ENCODE measurements around the gene TMC8. TPM values are rescaled to one million over a fixed set of nuclear protein-coding genes. Genes with fewer than 3 reads are reported as not detected.

Gene TMC8
- total and polyA plus RNA-seq, 4 donors: 1.3 to 14.5 (median 5.0) TPM

DNA sequence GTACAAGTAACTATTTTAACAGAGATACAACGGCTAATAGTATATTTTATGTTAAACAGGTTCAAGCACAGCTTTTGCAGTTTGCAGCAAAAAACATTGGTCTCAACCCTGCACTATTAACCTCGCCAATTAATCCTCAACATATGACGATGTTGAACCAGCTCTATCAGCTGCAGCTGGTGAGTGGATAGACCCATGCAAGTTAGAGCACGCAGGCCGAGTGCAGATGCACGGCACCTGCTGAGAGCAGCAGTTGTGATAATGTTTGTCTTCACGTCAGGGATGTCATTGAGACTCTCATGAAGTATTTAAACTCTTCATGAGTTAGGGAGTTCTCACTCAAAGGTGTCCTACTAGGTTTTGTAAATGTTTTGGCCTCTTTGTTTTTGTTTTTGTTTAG lies 47.6 kb upstream of the TMC8 start (continued):
- TF ChIP-seq, protein P1, sequence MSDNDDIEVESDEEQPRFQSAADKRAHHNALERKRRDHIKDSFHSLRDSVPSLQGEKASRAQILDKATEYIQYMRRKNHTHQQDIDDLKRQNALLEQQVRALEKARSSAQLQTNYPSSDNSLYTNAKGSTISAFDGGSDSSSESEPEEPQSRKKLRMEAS (IDR thresholded peaks at IDR 0.05): no peak
- TF ChIP-seq JUND (IDR thresholded peaks at IDR 0.05) (no peak), SP1 (IDR thresholded peaks at IDR 0.05) (no peak), RXRA (IDR thresholded peaks at IDR 0.05) (no peak), FOXA2 (IDR thresholded peaks at IDR 0.05) (no peak), YY1 (IDR thresholded peaks at IDR 0.05) (no peak)
- TF ChIP-seq, protein P2, sequence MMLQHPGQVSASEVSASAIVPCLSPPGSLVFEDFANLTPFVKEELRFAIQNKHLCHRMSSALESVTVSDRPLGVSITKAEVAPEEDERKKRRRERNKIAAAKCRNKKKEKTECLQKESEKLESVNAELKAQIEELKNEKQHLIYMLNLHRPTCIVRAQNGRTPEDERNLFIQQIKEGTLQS (IDR thresholded peaks at IDR 0.05): no peak

DNA sequence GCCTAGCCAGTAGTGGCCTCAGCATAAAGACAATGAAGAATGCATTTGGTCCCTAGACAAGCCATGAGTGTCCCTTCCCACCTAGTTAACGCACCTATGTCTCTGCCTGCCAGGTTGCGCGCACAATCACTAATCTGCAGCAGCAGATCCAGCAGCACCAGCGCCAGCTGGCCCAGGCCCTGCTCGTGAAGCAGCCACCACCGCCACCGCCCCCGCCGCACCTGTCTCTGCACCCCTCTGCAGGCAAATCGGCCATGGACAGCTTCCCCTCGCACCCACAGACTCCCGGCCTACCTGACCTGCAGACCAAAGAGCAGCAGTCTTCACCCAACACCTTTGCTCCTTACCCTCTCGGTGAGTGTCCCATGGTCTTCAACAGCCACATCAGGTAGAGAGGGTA lies 43.8 kb upstream of the TMC8 start:
- H3K4me1 ChIP-seq (ENCODE audit: control insufficient read depth in 4 of 4, insufficient read depth in 4 of 4, low read length in 3 of 4): peaks cover 0 to 16% (median 3%) of the 10 kb centered on the region in 4 donors
- H3K36me3 ChIP-seq (ENCODE audit: control insufficient read depth in 4 of 4, insufficient read depth in 3 of 4, low read depth in 1 of 4, low read length in 3 of 4): peaks cover 12 to 40% (median 27%) of the 10 kb centered on the region in 4 donors

DNA sequence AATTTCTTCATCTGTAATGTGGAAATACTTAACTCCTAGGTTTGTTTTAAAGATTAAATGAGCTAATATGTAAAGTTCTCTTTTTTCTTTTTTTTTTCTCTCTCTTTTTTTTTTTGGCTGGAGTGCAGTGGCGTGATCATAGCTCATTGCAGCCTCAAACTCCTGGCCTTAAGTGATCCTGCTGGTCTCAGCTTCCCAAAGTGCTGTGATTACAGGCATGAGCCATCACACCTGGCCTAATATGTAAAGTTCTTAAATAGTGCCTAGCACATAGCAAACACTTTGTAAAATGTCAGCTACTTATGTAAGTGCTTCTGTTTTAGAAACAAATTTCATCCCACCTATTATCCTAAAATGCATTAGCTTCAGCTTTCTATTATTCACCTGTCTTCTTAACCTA lies 42.0 kb upstream of the TMC8 start:
- H3K27ac ChIP-seq (ENCODE audit: low read depth in 1 of 2, low read length in 2 of 2): no peak overlapping the region
- no peak overlapping the region for H3K9ac ChIP-seq (ENCODE audit: low read depth in 1 of 2, low read length in 2 of 2)
- DNase-seq (ENCODE audit: low spot score): no peak
- peaks cover 0 to 16% (median 3%) of the 10 kb centered on the region in 4 donors for H3K4me1 ChIP-seq (ENCODE audit: control insufficient read depth in 4 of 4, insufficient read depth in 4 of 4, low read length in 3 of 4)
- no peak overlapping the region for H3K4me3 ChIP-seq (ENCODE audit: low read depth in 1 of 3, low read length in 3 of 3)
- no peaks in the 10 kb centered on the region for H3K27me3 ChIP-seq (ENCODE audit: control insufficient read depth in 4 of 4, insufficient read depth in 4 of 4, low read length in 3 of 4)
- WGBS: 93% methylated on average over 1 of the region's 1 CpG
- H3K36me3 ChIP-seq (ENCODE audit: control insufficient read depth in 4 of 4, insufficient read depth in 3 of 4, low read depth in 1 of 4, low read length in 3 of 4): peaks cover 13 to 46% (median 38%) of the 10 kb centered on the region in 4 donors
- no peaks in the 10 kb centered on the region for H3K9me3 ChIP-seq (ENCODE audit: control insufficient read depth in 4 of 4, low read length in 3 of 4)
- TF ChIP-seq, protein P1 (IDR thresholded peaks at IDR 0.05): no peak
- no peak for TF ChIP-seq EGR1 (IDR thresholded peaks at IDR 0.05; ENCODE audit: low read depth in 2 of 2)
- no peak for TF ChIP-seq SP1 (IDR thresholded peaks at IDR 0.05)
- TF ChIP-seq, protein P2 (IDR thresholded peaks at IDR 0.05): no peak
- TF ChIP-seq, protein P3, sequence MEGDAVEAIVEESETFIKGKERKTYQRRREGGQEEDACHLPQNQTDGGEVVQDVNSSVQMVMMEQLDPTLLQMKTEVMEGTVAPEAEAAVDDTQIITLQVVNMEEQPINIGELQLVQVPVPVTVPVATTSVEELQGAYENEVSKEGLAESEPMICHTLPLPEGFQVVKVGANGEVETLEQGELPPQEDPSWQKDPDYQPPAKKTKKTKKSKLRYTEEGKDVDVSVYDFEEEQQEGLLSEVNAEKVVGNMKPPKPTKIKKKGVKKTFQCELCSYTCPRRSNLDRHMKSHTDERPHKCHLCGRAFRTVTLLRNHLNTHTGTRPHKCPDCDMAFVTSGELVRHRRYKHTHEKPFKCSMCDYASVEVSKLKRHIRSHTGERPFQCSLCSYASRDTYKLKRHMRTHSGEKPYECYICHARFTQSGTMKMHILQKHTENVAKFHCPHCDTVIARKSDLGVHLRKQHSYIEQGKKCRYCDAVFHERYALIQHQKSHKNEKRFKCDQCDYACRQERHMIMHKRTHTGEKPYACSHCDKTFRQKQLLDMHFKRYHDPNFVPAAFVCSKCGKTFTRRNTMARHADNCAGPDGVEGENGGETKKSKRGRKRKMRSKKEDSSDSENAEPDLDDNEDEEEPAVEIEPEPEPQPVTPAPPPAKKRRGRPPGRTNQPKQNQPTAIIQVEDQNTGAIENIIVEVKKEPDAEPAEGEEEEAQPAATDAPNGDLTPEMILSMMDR (IDR thresholded peaks at IDR 0.05; ENCODE audit: low read depth, low read length, missing input control): no peak
- no peak for TF ChIP-seq FOXA1 (IDR thresholded peaks at IDR 0.05)
- no peak for TF ChIP-seq GABPA (IDR thresholded peaks at IDR 0.05 in 1 of 2, conservative IDR thresholded peaks at IDR 0.05 in 1 of 2)
- TF ChIP-seq NR2F2 (IDR thresholded peaks at IDR 0.05): no peak
- TF ChIP-seq, protein P4, sequence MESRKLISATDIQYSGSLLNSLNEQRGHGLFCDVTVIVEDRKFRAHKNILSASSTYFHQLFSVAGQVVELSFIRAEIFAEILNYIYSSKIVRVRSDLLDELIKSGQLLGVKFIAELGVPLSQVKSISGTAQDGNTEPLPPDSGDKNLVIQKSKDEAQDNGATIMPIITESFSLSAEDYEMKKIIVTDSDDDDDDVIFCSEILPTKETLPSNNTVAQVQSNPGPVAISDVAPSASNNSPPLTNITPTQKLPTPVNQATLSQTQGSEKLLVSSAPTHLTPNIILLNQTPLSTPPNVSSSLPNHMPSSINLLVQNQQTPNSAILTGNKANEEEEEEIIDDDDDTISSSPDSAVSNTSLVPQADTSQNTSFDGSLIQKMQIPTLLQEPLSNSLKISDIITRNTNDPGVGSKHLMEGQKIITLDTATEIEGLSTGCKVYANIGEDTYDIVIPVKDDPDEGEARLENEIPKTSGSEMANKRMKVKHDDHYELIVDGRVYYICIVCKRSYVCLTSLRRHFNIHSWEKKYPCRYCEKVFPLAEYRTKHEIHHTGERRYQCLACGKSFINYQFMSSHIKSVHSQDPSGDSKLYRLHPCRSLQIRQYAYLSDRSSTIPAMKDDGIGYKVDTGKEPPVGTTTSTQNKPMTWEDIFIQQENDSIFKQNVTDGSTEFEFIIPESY (IDR thresholded peaks at IDR 0.05): no peak
- TF ChIP-seq HNF4G (IDR thresholded peaks at IDR 0.05): no peak
- TF ChIP-seq TAF1 (conservative IDR thresholded peaks at IDR 0.05): no peak
- TF ChIP-seq FOXA2 (IDR thresholded peaks at IDR 0.05): no peak
- TF ChIP-seq JUND (IDR thresholded peaks at IDR 0.05): no peak
- TF ChIP-seq, protein P5, sequence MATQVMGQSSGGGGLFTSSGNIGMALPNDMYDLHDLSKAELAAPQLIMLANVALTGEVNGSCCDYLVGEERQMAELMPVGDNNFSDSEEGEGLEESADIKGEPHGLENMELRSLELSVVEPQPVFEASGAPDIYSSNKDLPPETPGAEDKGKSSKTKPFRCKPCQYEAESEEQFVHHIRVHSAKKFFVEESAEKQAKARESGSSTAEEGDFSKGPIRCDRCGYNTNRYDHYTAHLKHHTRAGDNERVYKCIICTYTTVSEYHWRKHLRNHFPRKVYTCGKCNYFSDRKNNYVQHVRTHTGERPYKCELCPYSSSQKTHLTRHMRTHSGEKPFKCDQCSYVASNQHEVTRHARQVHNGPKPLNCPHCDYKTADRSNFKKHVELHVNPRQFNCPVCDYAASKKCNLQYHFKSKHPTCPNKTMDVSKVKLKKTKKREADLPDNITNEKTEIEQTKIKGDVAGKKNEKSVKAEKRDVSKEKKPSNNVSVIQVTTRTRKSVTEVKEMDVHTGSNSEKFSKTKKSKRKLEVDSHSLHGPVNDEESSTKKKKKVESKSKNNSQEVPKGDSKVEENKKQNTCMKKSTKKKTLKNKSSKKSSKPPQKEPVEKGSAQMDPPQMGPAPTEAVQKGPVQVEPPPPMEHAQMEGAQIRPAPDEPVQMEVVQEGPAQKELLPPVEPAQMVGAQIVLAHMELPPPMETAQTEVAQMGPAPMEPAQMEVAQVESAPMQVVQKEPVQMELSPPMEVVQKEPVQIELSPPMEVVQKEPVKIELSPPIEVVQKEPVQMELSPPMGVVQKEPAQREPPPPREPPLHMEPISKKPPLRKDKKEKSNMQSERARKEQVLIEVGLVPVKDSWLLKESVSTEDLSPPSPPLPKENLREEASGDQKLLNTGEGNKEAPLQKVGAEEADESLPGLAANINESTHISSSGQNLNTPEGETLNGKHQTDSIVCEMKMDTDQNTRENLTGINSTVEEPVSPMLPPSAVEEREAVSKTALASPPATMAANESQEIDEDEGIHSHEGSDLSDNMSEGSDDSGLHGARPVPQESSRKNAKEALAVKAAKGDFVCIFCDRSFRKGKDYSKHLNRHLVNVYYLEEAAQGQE (IDR thresholded peaks at IDR 0.05): no peak
- no peak for TF ChIP-seq HNF4A (conservative IDR thresholded peaks at IDR 0.05)
- no peak for TF ChIP-seq YY1 (IDR thresholded peaks at IDR 0.05)
- TF ChIP-seq RAD21 (IDR thresholded peaks at IDR 0.05): no peak

More for the DNA sequence above, 43.8 kb upstream of the TMC8 start:
- no peaks in the 10 kb centered on the region for H3K9me3 ChIP-seq (ENCODE audit: control insufficient read depth in 4 of 4, low read length in 3 of 4)
- no peaks in the 10 kb centered on the region for H3K27me3 ChIP-seq (ENCODE audit: control insufficient read depth in 4 of 4, insufficient read depth in 4 of 4, low read length in 3 of 4)
- H3K27ac ChIP-seq (ENCODE audit: low read depth in 1 of 2, low read length in 2 of 2): no peak overlapping the region
- DNase-seq (ENCODE audit: low spot score): no peak
- WGBS: 98% methylated on average over 13 of the region's 13 CpGs
- TF ChIP-seq HNF4G (IDR thresholded peaks at IDR 0.05) (no peak), FOXA1 (IDR thresholded peaks at IDR 0.05) (no peak), SP1 (IDR thresholded peaks at IDR 0.05) (no peak), RXRA (IDR thresholded peaks at IDR 0.05) (no peak), EGR1 (IDR thresholded peaks at IDR 0.05; ENCODE audit: low read depth in 2 of 2) (no peak), TAF1 (conservative IDR thresholded peaks at IDR 0.05) (no peak), NR2F2 (IDR thresholded peaks at IDR 0.05) (no peak), YY1 (IDR thresholded peaks at IDR 0.05) (no peak), JUND (IDR thresholded peaks at IDR 0.05) (no peak), FOXA2 (IDR thresholded peaks at IDR 0.05) (no peak)
- TF ChIP-seq, protein P2 (IDR thresholded peaks at IDR 0.05): no peak
- no peak overlapping the region for H3K4me3 ChIP-seq (ENCODE audit: low read depth in 1 of 3, low read length in 3 of 3)
- H3K9ac ChIP-seq (ENCODE audit: low read depth in 1 of 2, low read length in 2 of 2): no peak overlapping the region

All from liver (tissue), 9 donors.